NK-92 (cell line): Measurements from ENCODE around the gene LRRC59.

Experiments used
- DNase-seq: peaks from one replicate; lab custom pipeline; 2025; ENCODE audit not compliant: unreplicated experiment; lab: John Stamatoyannopoulos, UW

Gene LRRC59

DNA sequence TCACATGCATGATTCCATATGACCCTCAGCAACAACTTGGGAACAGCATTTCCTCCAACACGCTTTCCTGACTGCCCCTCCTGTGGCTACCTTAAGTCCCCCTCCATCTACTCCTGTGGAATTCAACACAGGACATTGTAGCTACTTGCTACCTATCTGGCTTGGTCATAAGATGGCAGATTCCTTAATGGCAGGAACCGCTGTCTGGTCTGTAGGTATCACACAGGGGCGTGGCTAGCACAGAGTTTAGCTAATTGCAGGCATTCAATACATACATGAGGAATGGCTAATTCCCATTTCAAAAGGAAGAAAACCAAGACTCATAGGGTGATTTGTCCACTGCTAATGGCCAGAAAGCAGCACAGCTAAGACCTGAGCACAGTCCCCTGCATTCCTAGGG lies 8.6 kb downstream of the LRRC59 start:
- no peak for DNase-seq

DNA sequence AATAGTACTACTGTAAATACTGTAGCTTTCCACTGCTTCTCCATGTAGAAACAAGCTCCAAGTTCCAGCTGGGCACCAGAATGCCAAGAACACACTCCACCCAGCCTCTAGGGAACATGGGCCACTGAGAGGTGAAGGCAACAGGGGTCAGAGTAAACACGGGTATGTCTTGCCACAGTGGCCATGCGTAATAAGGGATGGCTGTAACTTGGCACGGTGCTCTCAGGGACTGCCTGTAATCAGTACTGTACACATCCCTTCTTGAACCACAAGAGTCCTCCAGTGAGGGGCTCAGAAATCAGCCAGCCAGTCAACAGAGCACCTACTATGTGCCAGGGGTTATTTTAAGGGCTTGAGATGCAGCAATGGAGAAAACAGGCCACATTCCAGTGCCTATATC lies 10.8 kb downstream of the LRRC59 start:
- DNase-seq, result no peak

- no peak for DNase-seq
Measured at GRCh38 chr17:50382931-50383330, 14.4 kb downstream of the LRRC59 start.

- DNase-seq, result no peak
Measured at GRCh38 chr17:50381920-50382319, 15.4 kb downstream of the LRRC59 start.

DNA sequence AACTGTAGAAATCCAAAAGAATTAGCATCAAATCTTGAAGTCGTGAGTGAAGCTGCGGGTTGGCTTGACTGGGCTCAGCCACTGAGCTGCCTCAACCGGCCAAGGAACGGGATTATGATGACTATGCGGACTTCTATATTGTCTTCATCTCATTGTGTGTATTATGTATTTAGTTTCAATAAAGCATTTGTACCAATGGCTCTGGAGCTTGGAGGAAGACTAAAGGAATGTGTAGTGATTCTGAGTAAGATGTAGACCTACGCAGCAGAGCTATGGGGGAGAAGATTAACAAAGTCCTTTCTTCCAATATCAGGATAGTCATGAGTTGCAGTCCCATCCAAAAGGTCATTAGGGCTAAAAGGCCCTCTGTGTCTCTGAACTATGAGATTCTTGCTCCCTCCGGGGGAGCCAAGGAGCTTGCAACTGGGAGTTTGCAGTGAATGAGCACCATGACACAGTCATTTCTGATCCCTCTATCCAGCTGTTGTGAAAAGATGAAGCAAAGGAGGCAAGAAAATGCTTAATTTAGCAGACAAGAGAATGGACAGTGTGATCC lies 16.0 kb downstream of the LRRC59 start:
- DNase-seq, result no peak

- DNase-seq, result no peak
Measured at GRCh38 chr17:50380369-50381259, 16.7 kb downstream of the LRRC59 start.

DNA sequence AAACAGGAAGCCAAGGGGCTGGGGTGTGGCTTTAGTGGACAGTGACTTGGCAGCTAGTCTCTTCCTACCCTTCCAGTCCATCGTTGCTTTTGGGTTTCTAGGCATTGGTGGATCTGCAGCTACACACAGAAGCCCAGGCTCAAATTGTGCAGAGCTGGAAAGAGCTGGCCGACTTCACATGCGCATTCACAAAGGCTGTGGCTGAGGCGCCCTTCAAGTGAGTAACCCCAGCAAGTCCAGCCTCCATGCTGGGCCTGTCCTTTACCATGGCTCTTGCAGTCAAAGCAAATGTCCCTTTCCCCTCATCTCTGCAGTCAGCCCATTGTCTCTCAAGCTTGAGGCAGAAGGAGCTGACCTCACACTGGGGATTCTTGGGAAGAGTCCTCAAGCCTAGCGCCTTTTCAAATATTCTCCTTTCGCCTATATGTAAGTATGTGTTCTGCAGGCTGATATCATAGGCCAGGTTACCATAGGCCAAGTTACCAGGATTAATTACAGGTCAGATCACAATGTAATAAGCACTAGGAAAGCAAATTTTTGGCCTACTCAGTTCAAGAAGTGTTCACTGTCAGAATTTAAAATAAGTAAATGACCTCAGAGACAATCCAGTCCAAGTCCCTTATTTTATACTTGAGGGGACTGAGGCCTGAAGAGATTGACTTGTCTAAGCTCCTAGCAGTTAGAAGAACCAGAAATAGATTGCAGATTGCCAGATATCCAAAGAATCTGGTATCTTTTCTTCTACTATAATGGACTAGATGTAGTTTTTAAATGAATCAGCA lies 17.8 kb downstream of the LRRC59 start:
- no peak for DNase-seq

- DNase-seq, result no peak
Measured at GRCh38 chr17:50375858-50376538, 21.3 kb downstream of the LRRC59 start.

DNA sequence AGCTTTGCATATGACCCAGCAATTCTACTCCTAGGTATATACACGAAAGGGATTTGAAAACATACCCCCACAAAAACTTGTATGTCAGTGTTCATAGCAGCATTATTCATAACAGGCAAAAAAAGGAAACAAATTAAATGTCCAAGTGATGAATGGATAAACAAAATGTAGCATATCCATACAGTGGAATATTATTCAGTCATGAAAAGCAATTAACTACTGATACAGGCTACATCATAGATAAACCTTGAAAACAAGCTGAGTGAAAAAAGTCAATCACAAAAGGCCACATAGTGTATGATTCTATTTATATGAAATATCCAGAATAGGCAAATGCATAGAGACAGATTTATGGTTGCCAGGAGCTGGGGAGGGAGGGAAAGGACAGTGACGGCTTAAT lies 23.6 kb downstream of the LRRC59 start:
- DNase-seq, result no peak

DNA sequence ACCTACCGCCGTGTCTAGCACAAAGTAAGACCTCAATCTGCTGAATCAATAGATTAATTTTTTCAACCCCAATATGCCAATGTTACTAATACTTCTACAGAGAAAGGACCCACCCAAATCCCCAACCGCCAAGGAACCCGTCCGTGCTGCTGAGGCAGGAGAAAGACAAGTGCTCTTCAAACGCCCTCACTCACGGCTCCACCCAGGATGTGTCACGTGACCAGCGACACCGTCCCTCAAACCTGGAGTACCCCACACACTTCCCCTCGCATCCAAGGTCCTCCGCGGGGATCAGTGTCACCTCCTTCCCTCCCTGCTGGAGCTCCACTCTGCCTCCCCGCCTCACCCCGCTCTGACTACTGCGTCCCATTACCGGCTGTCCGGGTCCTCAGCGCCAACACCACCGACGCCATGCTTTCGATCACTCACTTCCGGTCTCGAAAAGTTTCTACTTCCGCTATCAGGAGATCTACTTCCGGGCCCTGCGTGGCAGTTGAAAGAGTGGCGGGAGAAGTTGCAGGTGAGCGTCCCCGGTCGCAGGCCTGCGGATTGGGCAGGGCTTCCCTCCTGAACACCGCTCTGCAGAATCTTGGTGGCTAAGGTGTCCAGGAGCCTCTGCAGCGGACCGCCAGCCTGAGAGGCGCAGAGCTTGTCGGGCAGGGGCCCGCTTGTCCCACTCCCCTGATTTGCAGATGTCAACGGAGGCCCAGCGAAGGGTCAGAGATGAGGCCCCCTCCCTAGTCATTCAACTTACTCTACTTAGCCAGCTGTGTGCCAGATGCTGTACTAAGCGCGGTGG lies 24.4 kb downstream of the LRRC59 start, which contains the start of the genes EME1 and MRPL27:
Gene EME1 (plus strand): TSS at position 472 of the 799 bp plus-strand sequence. CDS start 1,980 bp downstream, outside the sequence.
Gene MRPL27 (minus strand): TSS at position 427 of the 799 bp plus-strand sequence. CDS start 14 bp downstream, at position 413.
- no peak for DNase-seq

GRCh38 chr17:50372222-50372757 lies 25.0 kb downstream of the LRRC59 start:
- DNase-seq, result no peak

DNA sequence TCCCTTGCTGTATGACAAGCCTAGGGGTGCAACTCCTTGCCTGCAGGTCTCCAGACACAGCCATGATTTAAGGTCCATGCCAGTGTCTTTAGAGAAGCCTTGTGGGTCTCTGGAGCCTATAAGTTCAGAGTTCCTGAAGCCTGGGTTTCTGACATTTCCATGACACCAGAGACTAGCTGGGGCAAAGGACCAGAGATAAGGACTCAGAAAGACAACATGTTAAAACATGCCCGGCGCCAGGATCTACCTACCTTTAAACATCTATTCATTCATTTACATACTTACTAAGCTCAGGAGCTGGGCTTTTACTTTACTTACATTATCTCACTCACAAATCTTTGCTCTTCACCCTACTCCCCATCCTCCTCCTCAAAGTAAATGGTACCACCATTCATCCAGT lies 25.8 kb downstream of the LRRC59 start:
- DNase-seq, result no peak

- no peak for DNase-seq
Measured at GRCh38 chr17:50370052-50370451, 27.3 kb downstream of the LRRC59 start.

GRCh38 chr17:50367401-50367800 lies 29.9 kb downstream of the LRRC59 start:
- DNase-seq, result no peak

DNA sequence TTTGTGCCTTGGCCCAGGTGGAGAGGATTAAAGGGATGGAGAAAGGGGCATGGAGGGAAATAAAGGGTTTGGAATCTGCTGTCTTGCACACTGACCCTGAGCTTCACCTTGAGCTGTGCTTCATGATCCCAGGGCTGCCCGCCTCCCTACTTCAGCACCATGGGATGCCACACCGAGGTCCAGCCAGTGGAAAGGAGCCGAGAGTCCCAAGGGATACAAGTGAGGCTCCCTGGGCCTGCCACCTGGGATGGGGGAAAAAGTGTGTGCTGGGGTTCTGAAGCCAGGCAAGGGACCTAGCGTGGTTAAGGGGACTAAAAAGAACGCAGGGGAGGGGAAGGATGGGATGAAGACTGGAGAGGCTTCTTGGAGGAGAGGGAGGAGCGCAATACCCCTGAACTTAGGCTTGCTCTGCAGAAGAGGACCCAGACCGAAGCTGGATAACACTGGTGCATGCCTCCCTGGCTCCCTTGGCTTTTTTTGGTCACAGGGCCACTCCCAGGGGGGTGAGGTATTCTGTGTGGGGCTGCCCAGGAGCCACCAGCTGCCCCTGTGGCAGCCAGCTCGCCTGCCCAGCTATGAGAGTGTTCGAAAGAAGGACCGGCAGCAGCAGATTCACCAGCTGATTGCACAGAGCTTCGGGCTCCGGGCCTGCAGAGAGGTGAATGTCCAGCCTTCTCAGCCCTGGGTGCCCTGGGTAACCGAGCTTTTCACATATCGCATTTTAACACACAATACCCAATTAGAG lies 31.5 kb downstream of the LRRC59 start:
- no peak for DNase-seq

DNA sequence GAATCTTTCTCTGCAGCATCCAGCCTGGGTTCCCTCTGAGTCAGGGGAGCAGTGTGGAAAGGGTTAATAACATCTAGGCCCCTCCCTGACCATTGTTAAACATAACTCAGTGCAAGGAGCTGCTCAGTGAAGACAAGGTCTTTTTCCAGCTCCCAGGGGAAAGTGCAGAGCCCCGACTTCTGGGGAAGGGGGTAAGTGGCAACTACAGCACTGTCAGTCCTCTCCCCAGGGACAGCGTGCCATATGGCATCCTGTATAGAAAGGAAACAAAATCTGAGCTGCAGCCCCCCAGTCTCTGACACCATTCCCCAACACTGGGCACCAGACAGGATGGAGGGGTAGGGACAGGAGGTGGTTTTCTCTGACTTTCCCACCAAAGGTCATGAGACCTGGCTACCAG lies 32.2 kb downstream of the LRRC59 start:
- DNase-seq, result no peak

- DNase-seq, result no peak
Measured at GRCh38 chr17:50364715-50365114, 32.6 kb downstream of the LRRC59 start.

DNA sequence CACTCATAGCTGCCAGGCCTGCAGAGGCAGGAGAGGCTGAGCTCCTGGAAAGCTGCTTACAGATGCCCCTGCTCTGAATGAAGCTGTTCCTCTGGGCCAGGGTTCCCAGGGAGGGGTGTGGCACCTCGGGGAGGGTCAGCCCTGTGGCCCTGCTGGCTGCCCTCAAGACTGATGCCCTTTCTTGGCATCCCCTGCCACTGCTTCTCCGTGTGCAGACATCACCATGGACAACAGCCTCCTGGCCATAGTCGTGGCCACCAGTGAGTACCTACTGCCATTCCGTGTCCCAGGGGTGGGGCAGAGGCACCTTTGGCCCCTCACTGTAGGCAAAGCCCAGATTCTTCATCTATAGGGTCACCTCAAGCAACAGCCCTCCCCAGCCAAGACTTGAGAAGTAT lies 33.3 kb downstream of the LRRC59 start:
- DNase-seq, result no peak
